ENCODE results near the gene ACY1. TPM values are rescaled to one million over a fixed set of nuclear protein-coding genes. Genes with fewer than 3 reads are reported as not detected.

Gene ACY1
- total RNA-seq, 2 donors from 2014 or later, result 31.1 to 40.2 TPM

DNA sequence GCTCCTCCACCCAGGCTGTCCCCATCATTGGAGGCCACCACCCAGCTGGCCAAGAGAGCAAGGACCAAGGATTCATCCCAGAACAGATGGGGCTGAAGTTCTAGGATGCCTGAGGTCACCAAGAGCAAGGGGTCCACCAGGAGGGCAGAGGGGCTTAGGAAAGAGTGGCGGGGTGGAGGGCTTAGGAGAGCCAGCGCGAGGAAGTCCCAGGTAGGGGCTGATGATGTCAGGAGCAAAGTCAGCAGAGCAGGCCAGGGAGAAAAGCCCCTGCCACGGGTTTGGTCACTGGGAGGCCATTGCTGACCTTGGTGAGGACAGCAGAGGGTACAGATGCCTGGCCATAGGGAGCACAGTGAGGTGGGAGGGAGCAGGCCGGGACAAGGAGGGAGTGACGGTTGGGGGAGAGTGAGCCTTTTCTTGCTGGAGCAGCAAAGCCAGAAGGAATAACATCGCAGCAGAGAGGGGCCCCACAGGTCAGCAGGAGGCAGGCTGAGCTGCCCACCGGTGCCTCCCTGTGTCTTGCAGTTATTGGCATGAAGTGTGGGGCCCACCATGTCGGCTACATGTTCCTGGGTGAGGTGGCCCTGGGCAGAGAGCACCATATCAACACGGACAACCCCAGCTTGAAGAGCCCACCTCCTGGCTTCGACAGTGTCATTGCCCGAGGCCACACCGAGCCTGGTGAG lies 36.0 kb upstream of the ACY1 start:
- Histone ChIP-seq H3K9me3 (no peaks in the 10 kb centered on the region), H3K4me1 (peaks cover 10% of the 10 kb centered on the region), H3K27me3 (no peaks in the 10 kb centered on the region), H3K27ac (no peak overlapping the region), H3K36me3 (replicated peaks in 1 of 2; ENCODE audit: insufficient read depth in 1 of 2, low read depth in 2 of 2) (no peaks in the 10 kb centered on the region), H3K4me3 (no peak overlapping the region)
- peak in 1 of 4 donors; percentile 6 for DNase-seq
- 62 to 74% methylated on average over 9 to 13 of the region's 13 CpGs for WGBS, 2 donors
- TF ChIP-seq CTCF (IDR thresholded peaks at IDR 0.05) (no peak), POLR2A (IDR thresholded peaks at IDR 0.05) (no peak)
- ATAC-seq, result no peak
- intact Hi-C loops (cut with DNase I), result loop anchor here (10.0 kb wide), 1 partner anchor 47 kb away; the partner anchor contains the start of gene RPL29

- Histone ChIP-seq H3K27me3 (no peaks in the 10 kb centered on the region), H3K4me3 (no peak overlapping the region), H3K4me1 (peaks cover 3% of the 10 kb centered on the region), H3K27ac (no peak overlapping the region), H3K36me3 (replicated peaks in 1 of 2; ENCODE audit: insufficient read depth in 1 of 2, low read depth in 2 of 2) (no peaks in the 10 kb centered on the region), H3K9me3 (no peaks in the 10 kb centered on the region)
- intact Hi-C loops (cut with DNase I), result loop anchor here (10.0 kb wide), 1 partner anchor 47 kb away; the partner anchor contains the start of gene RPL29
- DNase-seq, result no peak
- TF ChIP-seq POLR2A (IDR thresholded peaks at IDR 0.05), result no peak
- TF ChIP-seq CTCF (IDR thresholded peaks at IDR 0.05), result no peak
- WGBS, 2 donors, result 81% methylated on average over 10 of the region's 10 CpGs
- ATAC-seq, result no peak
Measured at GRCh38 chr3:51948016-51948580, 35.2 kb upstream of the ACY1 start.

GRCh38 chr3:51949121-51949520 lies 34.2 kb upstream of the ACY1 start:
- Histone ChIP-seq H3K36me3 (replicated peaks in 1 of 2; ENCODE audit: insufficient read depth in 1 of 2, low read depth in 2 of 2) (no peaks in the 10 kb centered on the region), H3K9me3 (no peaks in the 10 kb centered on the region), H3K4me3 (no peak overlapping the region), H3K27ac (no peak overlapping the region), H3K4me1 (no peaks in the 10 kb centered on the region), H3K27me3 (no peaks in the 10 kb centered on the region)
- WGBS, 2 donors, result 82 to 83% methylated on average over 5 of the region's 5 CpGs
- DNase-seq, result peak in 1 of 4 donors; percentile 7
- no peak for ATAC-seq
- TF ChIP-seq POLR2A (IDR thresholded peaks at IDR 0.05), result no peak
- TF ChIP-seq CTCF (IDR thresholded peaks at IDR 0.05), result no peak
- intact Hi-C loops (cut with DNase I), result loop anchor here (10.0 kb wide), 1 partner anchor 46 kb away; the partner anchor contains the start of gene RPL29

DNA sequence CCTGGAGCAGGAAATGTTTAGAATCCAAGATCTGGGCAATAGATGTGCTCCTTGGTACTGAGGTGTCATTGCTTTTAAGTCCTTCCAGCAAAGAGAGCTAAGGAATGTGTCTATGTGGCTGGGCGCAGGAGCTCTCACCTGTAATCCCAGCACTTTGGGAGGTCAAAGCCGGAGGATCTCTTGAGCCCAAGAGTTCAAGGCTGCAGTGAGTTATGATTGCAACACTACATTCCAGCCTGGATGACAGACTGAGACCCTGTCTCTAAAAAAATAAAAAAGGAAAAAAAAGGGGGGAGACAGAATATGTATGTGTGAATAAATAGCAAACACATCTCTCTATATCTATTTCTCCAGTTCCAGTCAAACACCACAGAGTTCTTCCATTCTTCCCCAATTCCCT lies 32.4 kb upstream of the ACY1 start:
- 85 to 95% methylated on average over 2 of the region's 2 CpGs for WGBS, 2 donors
- intact Hi-C loops (cut with DNase I), result no loop called here
- ATAC-seq (no peak), DNase-seq (no peak)
- H3K4me1 ChIP-seq, result peaks cover 9% of the 10 kb centered on the region
- H3K27ac ChIP-seq, result no peak overlapping the region
- H3K27me3 ChIP-seq, result no peaks in the 10 kb centered on the region
- H3K4me3 ChIP-seq, result no peak overlapping the region
- TF ChIP-seq CTCF (IDR thresholded peaks at IDR 0.05) (no peak), POLR2A (IDR thresholded peaks at IDR 0.05) (no peak)
- no peaks in the 10 kb centered on the region for H3K9me3 ChIP-seq
- no peaks in the 10 kb centered on the region for H3K36me3 ChIP-seq (replicated peaks in 1 of 2; ENCODE audit: insufficient read depth in 1 of 2, low read depth in 2 of 2)

Data from body of pancreas (tissue), 4 donors.